ENCODE results near the gene KIF16B.
"Not testable (repeated sequence)": the region's sequence is repeated elsewhere in the genome, so short reads cannot be mapped to it uniquely, and the experiment has no call there.

KIF16B gene

GRCh38 chr20:16280219-16280618 is 293.0 kb downstream of the KIF16B start:
- no peak for DNase-seq

GRCh38 chr20:16279320-16279719 is 293.9 kb downstream of the KIF16B start:
- no peak for DNase-seq

DNA sequence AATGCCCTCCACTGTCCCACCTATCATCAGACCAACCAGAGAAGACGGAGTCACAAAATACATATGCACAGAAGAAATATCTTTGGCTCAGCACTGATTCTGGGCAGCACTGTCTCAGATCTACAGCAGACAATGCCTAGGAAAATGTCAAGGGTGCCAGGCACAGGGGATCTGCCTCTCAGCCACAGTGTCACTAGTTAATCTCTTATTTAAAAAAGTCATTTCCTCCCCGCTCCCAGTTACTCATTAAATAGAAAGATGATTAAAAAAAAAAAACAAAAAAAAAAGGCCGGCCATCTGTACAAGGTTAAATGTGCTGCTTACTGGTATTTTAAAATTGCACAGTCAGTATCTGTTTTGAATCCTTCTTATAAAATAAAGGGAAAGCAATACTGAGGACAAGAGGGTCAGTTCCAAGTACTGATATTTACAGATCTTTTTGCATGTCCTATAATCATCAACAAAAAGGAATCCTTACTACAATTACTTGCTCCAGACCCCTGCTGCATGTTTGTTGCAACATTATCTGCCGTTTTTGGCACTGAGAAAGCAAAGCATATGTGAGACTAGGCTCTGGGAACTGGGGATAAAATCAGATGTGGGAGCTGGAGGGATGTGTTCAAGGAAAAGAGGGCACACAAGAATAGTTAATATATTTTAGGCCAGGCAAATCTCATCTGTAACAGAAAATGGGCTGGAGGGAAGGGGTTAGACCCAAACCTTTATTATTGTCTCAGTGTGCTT is 299.3 kb downstream of the KIF16B start:
- DNase-seq: no peak

GRCh38 chr20:16272780-16273360 is 300.4 kb downstream of the KIF16B start:
- DNase-seq: no peak

DNA sequence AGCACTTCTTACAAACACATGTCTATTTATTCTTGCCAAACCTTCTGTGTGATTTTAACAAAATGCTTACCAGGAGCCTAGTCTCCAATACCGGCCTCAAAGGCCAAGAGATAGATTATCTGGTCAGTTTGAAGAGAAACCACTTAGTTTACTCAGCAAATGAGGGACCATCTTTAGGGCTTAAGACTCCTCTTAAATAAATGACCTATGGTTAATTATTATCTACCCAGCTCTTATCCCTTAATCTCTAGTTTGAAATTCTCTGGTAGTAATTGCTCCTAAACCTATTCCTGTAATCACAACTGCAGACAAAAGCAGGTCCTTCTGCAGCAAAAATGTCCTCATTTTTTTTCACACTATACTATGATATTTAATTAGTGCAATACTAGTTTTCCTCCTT is 301.8 kb downstream of the KIF16B start:
- DNase-seq: no peak

GRCh38 chr20:16270989-16271388 is 302.3 kb downstream of the KIF16B start:
- DNase-seq: no peak

DNA sequence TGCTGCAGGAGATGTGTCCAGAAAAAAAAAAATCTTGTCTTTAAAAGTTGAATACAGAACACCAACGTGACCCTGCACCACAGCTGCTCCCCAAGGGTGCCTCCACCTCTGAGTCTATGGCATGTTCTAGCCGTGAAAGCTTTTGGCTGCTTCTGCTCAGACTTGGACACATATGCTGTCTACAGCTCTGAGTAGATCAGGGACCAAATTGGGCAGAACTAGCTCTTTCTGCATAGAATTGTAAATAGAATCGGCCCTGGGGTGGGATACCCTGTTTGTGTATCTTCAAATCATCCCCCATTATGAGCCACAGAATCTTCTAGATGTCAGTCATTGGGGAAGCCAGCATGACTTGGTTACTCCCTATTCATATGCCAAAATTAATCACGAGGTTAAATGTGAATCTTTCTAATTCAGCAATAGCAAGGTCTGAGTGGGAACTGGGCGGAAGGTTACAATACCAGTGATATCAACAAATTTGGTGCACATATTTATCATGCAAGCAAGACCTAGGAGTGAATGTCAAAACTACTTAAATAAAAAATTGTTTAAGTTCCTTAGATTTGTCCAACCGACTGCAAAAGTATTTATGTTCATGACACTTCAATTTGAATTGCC is 302.8 kb downstream of the KIF16B start:
- no peak for DNase-seq

GRCh38 chr20:16267526-16267925 is 305.7 kb downstream of the KIF16B start:
- DNase-seq: no peak

- no peak for DNase-seq
These were observed 307.9 kb downstream of the KIF16B start for GRCh38 chr20:16265334-16265733.

DNA sequence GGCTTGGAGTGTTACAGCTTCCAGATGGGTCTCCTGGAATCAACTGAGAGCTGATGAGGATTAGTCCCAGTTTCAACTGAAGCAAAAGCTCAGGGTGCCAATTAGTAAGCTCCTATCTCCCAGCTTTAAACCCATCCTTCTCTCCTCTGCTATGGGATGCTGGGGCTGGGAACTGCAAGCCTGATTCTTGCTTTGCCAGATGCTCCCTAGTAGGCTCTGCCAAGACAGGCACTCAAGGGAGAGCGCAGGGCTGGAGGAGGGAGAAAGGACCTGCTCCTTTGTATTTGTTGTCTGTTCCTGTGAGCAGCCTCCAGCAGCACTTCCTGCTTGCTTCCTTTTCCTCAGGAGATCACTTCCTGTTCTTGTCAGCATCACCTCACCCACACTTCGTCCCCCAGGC is 309.7 kb downstream of the KIF16B start:
- no peak for DNase-seq

GRCh38 chr20:16262594-16262993 is 310.7 kb downstream of the KIF16B start:
- DNase-seq: no peak

DNA sequence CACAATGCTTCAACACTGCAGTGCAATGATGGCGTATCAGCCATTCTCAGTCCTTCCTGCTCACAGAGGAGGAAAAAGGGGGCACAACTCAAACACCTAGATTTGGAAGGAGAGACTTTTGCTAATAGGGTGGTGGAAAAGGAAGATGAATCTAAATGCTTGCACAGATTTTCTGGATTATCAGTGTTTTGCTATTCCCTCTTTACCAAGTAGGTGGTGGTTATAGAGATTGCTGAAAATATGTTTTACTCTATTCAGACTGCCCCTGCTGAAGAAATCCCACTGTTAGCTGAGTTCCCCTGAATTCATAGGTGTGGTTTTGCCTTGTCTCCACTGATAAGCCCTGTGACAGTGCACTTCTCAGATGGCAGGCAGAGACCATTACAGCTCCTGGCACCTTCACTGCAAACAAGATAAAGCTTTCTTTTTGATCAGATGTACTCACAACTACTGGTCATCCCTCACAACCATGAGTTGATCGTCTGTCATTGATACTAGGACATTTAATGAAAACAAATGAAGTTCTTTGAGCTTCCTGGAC is 311.4 kb downstream of the KIF16B start:
- no peak for DNase-seq

DNA sequence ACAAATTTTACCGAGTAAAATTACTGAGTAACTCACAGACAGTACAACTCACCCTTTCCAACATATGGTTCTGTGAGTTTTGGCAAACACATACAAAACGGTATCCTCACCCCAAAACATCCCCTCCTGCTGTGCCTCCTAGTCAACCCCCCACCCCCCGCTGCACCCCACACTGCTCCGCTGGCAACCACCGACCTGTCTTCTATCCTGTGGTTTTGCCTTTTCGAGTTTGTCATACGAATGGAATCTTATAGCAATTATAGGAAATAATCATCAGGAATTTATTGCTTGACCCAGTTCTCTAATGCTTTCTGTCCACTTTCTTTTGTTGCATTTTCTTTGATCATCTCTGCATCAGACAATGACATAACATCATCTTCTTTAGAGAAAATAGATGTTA is 312.3 kb downstream of the KIF16B start:
- DNase-seq: no peak

DNA sequence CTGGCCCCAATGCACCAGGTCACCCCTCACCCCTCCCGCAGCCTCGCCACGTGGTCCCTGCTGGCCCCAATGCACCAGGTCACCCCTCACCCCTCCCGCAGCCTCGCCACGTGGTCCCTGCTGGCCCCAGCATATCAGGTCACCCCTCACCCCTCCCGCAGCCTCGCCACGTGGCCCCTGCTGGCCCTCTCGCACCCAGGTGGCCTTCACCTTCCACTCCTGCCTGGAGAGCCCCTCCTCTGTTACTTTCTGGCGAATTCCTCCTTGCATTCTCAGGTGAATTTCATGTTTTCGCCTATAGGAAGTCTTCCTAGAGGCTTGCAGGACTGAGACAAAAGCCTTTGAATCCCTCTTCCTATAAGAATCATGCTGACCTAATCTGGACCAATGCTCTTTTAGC is 313.1 kb downstream of the KIF16B start:
- not testable (repeated sequence) for DNase-seq

DNA sequence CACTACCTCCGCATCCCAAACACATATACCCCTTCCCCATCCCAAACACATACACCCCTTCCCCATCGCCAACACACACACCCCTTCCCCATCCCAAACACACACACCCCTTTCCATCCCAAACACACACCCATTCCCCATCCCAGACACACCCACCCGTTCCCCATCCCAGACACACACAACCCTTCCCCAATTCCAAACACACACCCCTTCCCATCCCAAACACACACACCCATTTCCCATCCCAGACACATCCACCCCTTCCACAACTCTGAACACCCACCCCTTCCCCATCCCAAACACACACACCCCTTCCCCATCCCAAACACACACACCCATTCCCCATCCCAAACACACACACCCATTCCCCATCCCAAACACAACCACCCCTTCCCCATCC is 314.5 kb downstream of the KIF16B start:
- no peak for DNase-seq

DNA sequence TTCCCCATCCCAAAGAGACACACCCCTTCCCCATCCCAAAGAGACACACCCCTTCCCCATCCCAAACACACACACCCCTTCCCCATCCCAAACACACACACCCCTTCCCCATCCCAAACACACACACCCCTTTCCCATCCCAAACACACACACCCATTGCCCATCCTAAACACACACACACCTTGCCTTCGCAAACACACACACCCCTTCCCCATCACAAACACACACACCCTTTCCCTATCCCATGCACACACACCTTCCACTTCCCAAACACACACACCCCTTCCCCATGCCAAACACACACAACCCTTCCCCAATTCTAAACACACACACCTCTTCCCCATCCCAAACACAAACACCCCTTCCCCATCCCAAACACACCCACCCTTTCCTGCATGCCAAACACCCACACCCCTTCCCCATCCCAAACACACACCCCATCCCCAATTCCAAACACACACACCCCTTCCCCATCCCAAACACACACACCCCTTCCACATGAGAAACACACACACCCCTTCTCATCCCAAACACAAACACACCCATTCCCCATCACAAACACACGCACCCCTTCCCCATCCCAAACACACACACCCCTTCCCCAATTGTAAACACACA is 315.3 kb downstream of the KIF16B start:
- DNase-seq: no peak

GRCh38 chr20:16257021-16257420 is 316.2 kb downstream of the KIF16B start:
- no peak for DNase-seq

DNA sequence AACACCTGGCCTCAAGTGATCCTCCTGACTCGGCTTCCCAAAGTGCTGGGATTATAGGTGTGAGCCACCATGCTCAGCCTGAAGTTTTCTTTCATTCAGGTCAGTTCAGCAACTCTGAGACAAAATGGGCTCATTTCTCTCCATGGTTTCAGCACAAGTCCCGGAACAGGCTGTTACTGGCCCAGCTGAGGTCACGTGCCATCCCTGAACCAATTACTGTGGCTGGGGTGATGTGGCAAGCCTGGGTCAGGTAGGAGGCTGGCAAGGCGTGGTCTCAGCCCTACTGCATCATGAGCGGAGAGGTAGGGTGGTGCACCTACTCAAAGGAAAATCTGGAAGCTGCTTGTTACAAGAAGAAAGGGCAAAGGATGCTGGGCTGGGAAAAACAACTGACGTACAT is 326.4 kb downstream of the KIF16B start:
- no peak for DNase-seq

DNA sequence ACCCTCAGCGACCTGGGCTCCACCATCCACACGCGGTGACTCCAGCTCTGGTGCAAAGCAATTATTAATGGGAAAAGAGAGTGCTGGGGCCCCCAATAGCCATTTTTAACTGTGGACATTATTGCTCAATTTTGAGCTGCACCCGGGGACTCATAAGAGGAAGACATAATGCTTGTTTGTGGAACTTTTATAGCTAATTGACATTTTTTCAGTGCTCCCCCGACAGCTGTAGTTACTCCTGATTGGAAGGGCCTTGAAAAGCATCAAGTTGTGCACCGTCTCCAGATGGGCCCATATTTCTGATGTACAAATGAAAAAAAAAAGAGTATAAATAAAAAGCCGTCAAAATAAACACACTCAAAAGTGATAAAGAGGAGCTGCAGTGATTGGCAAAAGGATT is 327.0 kb downstream of the KIF16B start:
- DNase-seq: no peak

GRCh38 chr20:16245879-16246278 is 327.4 kb downstream of the KIF16B start:
- DNase-seq: no peak

DNA sequence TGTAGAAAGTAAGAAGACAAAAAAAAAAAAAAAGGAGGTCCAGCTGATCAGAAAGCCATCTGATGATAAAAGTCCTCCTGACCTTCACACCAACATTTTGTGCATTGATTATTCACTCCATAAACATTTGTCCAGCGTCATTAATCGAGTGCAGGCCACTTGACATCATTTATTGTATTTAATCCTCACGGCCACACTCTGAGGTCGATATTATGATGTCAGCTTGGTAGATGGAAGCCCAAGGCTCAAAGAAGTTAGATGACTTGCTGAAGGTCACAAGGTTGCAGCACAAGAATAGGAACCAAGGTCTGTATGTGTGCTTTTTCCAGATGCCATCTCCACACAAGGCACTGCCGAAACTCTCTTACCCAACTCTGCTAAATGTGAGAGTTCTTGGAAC is 328.4 kb downstream of the KIF16B start:
- DNase-seq: no peak

GRCh38 chr20:16243470-16243869 is 329.8 kb downstream of the KIF16B start:
- DNase-seq: no peak

GRCh38 chr20:16241911-16242310 is 331.3 kb downstream of the KIF16B start:
- no peak for DNase-seq

GRCh38 chr20:16240355-16240754 is 332.9 kb downstream of the KIF16B start:
- no peak for DNase-seq

All from DMS79 treated with DMSO at 0.1 percent for 48 hours (cell line).